Right atrium auricular region (tissue), 2 donors: ENCODE data around the gene NDUFA8. TPM values are rescaled to one million over a fixed set of nuclear protein-coding genes. Genes with fewer than 3 reads are reported as not detected.

Experiments used
- DNase-seq: peaks from one replicate; pipeline ENCODE4 v3.0.0-alpha.2; 2019; ENCODE audit warnings: low spot score
- H3K27ac ChIP-seq, 2 donors: fragments of 200-600 bp; sonication (generic); 1 replicate in 1 of 2; 2 replicates in 1 of 2; pipeline ENCODE4 v1.5.1; 2016 to 2019
- H3K27me3 ChIP-seq, 2 donors: fragments of 200-600 bp; sonication (generic); one replicate each; pipeline versions ENCODE4 v1.5.1 to v1.6.0; 2017 to 2019
- H3K36me3 ChIP-seq: fragments of 200-600 bp; sonication (generic); one replicate; pipeline ENCODE4 v1.5.1; 2016
- H3K4me1 ChIP-seq, 2 donors: fragments of 200-600 bp; sonication (generic); one replicate each; pipeline versions ENCODE4 v1.5.1 to v1.6.0; 2017 to 2019
- H3K4me3 ChIP-seq, 2 donors: fragments of 200-600 bp; sonication (generic); 1 replicate in 1 of 2; 2 replicates in 1 of 2; pipeline ENCODE4 v1.5.1; 2017 to 2019; ENCODE audit warnings: mild to moderate bottlenecking in 1 of 2, moderate library complexity in 1 of 2
- H3K9me3 ChIP-seq, 2 donors: fragments of 200-600 bp; sonication (generic); one replicate each; pipeline ENCODE4 v1.5.1; 2019
- microRNA-seq, 2 donors: library from miRNA; unstranded; fragments of <30 nt; microRNA quantifications; one replicate each; pipeline ENCODE4, GENCODE V29; 2016 to 2017; ENCODE audit warnings: borderline number of aligned reads in 2 of 2, borderline replicate concordance in 1 of 2
- total RNA-seq, 2 donors: library from RNA; depleted of rRNA; stranded (reverse); fragments of >200 nt; gene quantifications; one replicate each; pipeline ENCODE4 v1.1.0, GENCODE V29; 2016
- TF ChIP-seq, protein P1 (sequence below), 2 donors: fragments of 200-600 bp; sonication (generic); IDR thresholded peaks; one replicate each; pipeline ENCODE4 v1.5.1; 2019; ENCODE audit warnings: antibody characterized with exemption in 2 of 2

NDUFA8 gene
- total RNA-seq, 2 donors from 2014 or later = 169 to 236 TPM

DNA sequence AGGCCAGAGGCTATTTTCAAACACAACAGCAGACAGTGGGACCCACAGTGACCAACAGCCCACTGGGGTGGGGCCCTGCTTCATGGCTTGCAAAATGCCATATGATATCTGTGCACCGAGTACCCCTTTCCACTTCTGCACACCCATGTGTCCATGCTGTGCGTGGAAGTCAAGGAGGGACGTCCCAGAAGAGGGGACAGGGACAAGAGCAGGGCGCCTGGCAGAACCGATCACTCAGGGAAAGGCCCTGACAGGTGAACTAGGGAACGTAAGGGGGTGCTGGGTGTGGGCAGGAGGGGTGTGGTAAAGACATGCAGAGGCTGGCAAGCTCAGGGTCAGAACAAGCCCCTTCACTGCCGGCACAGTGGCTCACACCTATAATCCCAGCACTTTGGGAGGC, 58.8 kb downstream of the NDUFA8 start:
- Histone ChIP-seq H3K27me3 (no peaks in the 10 kb centered on the region), H3K4me3 (no peak overlapping the region), H3K9me3 (peaks cover 0 to 8% of the 10 kb centered on the region in 2 donors), H3K27ac (no peak overlapping the region), H3K4me1 (no peaks in the 10 kb centered on the region), H3K36me3 (no peaks in the 10 kb centered on the region)
- DNase-seq = no peak
- TF ChIP-seq, protein P1, sequence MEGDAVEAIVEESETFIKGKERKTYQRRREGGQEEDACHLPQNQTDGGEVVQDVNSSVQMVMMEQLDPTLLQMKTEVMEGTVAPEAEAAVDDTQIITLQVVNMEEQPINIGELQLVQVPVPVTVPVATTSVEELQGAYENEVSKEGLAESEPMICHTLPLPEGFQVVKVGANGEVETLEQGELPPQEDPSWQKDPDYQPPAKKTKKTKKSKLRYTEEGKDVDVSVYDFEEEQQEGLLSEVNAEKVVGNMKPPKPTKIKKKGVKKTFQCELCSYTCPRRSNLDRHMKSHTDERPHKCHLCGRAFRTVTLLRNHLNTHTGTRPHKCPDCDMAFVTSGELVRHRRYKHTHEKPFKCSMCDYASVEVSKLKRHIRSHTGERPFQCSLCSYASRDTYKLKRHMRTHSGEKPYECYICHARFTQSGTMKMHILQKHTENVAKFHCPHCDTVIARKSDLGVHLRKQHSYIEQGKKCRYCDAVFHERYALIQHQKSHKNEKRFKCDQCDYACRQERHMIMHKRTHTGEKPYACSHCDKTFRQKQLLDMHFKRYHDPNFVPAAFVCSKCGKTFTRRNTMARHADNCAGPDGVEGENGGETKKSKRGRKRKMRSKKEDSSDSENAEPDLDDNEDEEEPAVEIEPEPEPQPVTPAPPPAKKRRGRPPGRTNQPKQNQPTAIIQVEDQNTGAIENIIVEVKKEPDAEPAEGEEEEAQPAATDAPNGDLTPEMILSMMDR (IDR thresholded peaks at IDR 0.05) = no peak

DNA sequence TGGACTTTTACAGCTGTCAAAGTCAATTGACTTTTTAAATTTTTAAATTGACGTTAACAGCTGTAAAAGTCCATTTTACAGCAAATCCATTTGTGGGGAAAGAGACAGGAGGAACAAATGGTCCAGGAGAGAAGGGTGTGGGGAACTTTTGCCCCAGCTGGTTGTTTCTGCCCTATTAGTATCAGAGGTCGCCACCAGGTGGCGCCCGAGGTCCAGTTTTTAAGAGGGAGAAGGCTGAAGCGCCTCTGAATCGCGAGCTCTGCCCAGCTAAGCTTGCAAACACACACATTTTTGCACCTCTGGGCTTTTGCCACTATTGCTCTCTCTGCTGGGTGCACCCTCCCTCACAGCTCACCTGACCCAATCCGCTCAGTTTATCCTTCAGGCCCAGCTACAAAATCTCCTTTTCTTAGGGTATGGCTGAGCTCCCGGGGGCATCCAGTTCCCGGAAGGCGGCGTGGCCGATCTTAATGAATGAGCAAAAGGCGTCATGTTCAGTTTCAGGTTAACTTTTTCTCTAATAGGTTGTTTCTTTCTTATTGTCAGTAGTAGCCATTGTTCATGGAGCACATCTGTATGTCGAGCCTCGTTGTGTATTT, 60.2 kb downstream of the NDUFA8 start:
- TF ChIP-seq, protein P1 (IDR thresholded peaks at IDR 0.05) = peak; percentile 62 to 93
- DNase-seq = peak; percentile 87
- no peak overlapping the region for H3K27ac ChIP-seq
- no peaks in the 10 kb centered on the region for H3K36me3 ChIP-seq
- peaks cover 0 to 5% of the 10 kb centered on the region in 2 donors for H3K9me3 ChIP-seq
- no peak overlapping the region for H3K4me3 ChIP-seq
- no peaks in the 10 kb centered on the region for H3K27me3 ChIP-seq
- no peaks in the 10 kb centered on the region for H3K4me1 ChIP-seq

DNA sequence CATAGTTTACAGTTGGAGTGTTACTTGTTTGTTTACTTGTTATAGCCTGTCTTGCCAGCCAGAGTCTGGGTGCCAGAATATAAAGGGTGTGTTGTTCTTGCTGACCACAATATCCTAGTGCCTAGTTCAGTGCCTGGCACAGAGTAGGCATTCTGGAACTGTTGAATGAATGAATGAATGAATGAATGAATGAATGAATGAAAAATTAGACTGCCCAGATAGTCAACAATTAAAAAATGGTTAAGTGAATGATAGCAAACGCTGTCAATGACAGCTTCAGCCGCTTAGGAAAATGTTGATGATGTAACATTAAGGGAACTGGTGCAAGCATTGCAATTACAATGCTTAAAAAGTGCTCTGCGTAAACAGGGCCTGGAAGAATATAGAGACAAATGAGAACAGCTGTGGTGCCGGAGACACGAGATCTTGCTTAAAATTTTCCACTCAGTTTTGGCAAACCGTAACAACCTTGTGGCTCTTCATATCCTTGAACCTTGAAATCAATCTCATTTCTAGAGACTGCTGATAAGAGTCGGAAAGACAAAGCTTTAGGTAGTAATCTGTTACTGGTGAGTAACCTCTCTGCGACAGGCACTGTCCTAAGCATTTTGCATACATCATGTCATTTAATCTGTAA, 61.8 kb downstream of the NDUFA8 start:
- no peak for DNase-seq
- H3K9me3 ChIP-seq = no peaks in the 10 kb centered on the region
- H3K36me3 ChIP-seq = no peaks in the 10 kb centered on the region
- H3K27me3 ChIP-seq = no peaks in the 10 kb centered on the region
- H3K27ac ChIP-seq = no peak overlapping the region
- peaks cover 0 to 4% of the 10 kb centered on the region in 2 donors for H3K4me1 ChIP-seq
- TF ChIP-seq, protein P1 (IDR thresholded peaks at IDR 0.05) = no peak
- no peak overlapping the region for H3K4me3 ChIP-seq

DNA sequence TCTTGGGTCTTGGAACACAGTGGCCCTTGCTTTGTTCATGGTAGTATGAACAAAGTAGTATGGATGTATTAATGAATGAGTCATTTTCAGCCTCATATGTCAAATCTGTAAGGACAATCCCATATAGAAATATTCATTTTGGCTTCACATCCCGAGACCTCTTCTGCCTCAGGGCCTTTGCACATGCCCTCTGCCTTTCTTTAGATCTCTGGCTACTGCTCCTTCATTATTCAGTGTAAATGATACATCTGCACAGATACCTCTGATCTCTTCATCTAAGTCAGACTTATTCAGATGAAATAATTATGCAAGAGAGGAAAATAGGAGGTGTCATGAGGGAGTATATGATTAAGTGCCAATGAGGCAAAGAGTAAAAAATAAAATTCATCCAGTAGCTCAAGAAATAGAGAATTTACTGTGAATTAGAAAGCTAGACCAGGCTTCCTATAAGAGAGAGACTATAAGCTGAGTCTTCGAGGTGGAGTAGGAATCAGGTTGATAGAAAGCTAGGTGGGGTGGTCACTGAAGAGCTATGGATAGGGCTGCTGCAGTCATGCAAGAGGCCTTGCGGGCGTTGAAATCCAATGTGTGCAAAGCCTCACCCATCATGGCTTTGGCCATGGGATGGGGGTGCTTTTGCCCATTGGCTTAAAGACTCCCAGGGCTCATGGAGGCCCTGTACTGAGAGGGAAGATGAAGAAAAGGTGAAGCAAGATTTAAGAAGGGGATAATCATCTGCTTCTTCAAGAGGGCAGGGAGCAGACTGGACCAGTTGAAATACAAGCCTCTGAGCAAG, 62.8 kb downstream of the NDUFA8 start:
- H3K4me1 ChIP-seq = peaks cover 0 to 12% of the 10 kb centered on the region in 2 donors
- no peaks in the 10 kb centered on the region for H3K36me3 ChIP-seq
- no peak overlapping the region for H3K27ac ChIP-seq
- TF ChIP-seq, protein P1 (IDR thresholded peaks at IDR 0.05) = no peak
- no peaks in the 10 kb centered on the region for H3K9me3 ChIP-seq
- H3K27me3 ChIP-seq = no peaks in the 10 kb centered on the region
- H3K4me3 ChIP-seq = no peak overlapping the region
- DNase-seq = no peak

DNA sequence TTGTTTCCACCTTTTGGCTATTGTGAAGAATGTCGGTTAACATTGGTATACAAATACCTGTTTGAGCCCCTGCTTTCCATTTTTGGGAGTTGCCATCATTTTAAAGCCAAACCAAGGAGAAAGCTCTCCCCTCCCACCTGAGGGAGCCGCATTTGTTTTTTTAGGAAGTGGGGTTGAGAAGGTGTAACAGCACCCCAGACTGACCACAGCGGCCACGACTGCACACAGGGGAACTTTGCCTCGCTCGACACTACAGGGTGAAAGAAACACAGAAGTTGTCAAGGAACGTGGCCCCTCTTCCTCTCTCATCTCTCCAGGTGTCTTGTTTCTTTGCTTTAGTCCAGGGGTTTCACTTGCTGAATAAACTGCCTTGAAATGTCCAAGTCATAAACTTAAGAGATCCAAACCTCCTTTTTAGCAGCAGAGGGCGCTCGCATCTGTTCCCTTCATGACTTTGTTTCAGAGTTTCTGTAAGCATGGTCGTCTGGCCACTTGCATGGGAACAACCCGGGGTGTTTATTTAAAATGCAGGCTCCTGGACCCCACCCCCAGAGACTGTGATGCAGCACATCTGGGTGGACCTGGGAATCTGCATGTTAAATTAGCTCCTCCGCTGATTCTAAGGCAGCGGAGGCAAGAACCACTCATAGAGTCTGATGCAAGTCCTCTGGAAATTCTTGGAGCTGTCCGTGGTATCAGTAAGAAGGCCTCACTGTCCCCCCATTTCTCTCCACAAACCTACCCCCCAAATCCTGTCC, 64.4 kb downstream of the NDUFA8 start:
- DNase-seq = peak; percentile 75
- TF ChIP-seq, protein P1 (IDR thresholded peaks at IDR 0.05) = peak; percentile 36 to 73
- Histone ChIP-seq H3K4me1 (peaks cover 0 to 27% of the 10 kb centered on the region in 2 donors), H3K27me3 (no peaks in the 10 kb centered on the region), H3K36me3 (no peaks in the 10 kb centered on the region), H3K9me3 (no peaks in the 10 kb centered on the region), H3K27ac (no peak overlapping the region), H3K4me3 (no peak overlapping the region)

Small RNA genes within 50 kb of the gene (microRNA-seq; reads per million reads assigned to microRNA genes)
- 0 reads per million in 2 donors for gene MIR4478

Other genes starting within 250 kb of the NDUFA8 start
- gene TTLL11, start 66.5 kb downstream of the NDUFA8 start, total RNA-seq = 1 to 10 TPM; 5.9 to 7.8 TPM
- gene MORN5, start 129 bp upstream of the NDUFA8 start, total RNA-seq = not detected
- 1 to 10 TPM; 2.8 to 3.2 TPM for gene LHX6, start 69.2 kb upstream of the NDUFA8 start, total RNA-seq
- gene RBM18, start 105.1 kb upstream of the NDUFA8 start, total RNA-seq = 10 to 100 TPM; 19.2 to 23.2 TPM
- 10 to 100 TPM; 20.7 to 21.4 TPM for gene MRRF, start 105.1 kb upstream of the NDUFA8 start, total RNA-seq
- 10 to 100 TPM; 14.6 to 46.0 TPM for gene PTGS1, start 211.2 kb upstream of the NDUFA8 start, total RNA-seq